CD4-positive, alpha-beta T cell treated with Interleukin-2 at 100 ng/mL for 4 hours (primary cell): ENCODE measurements around the gene LVRN.
A peak's percentile ranks its signal among the peaks of the same experiment; 100 is the strongest.

Experiments used
- DNase-seq: peaks from one replicate; pipeline ENCODE4 v3.0.0-alpha.2; 2020; ENCODE audit warnings: low spot score

Gene LVRN

GRCh38 chr5:116025866-116026265 lies 63.6 kb downstream of the LVRN start:
- DNase-seq: no peak

GRCh38 chr5:116032094-116032517 lies 69.8 kb downstream of the LVRN start, which contains the start of gene ARL14EPL:
Gene ARL14EPL, plus strand, starts transcription at chr5:116032472. Its CDS starts 18,994 bp downstream, at chr5:116051466.
- no peak for DNase-seq

GRCh38 chr5:116032991-116033390 lies 70.7 kb downstream of the LVRN start:
- DNase-seq: no peak

- no peak for DNase-seq
Measured at GRCh38 chr5:116035123-116035522, 72.8 kb downstream of the LVRN start.

- DNase-seq: no peak
Measured at GRCh38 chr5:116037236-116037822, 75.1 kb downstream of the LVRN start.

GRCh38 chr5:116038817-116039216 lies 76.5 kb downstream of the LVRN start:
- DNase-seq: no peak

DNA sequence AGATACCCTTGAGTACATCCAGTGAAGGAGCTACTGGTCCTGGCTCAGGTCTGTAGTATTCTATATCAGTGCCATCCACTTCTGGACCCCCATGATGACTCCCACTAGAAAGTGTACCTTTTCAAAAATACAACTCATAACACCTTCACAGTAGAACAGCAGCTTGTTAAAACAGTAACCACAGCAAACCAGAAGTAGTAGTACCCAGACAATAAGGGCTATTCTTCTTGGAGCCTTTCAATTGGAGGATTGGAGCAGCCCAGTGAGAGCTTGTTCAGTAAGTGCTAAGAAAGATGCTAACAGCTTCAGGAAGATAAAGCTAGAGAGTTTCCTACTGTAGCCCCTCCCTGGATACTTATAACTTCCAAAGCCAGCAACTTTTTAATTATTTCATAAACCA lies 80.1 kb downstream of the LVRN start:
- DNase-seq: no peak

GRCh38 chr5:116044073-116044472 lies 81.8 kb downstream of the LVRN start:
- no peak for DNase-seq

- DNase-seq: no peak
Measured at GRCh38 chr5:116045821-116046220, 83.5 kb downstream of the LVRN start.

GRCh38 chr5:116046261-116046660 lies 84.0 kb downstream of the LVRN start:
- no peak for DNase-seq

DNA sequence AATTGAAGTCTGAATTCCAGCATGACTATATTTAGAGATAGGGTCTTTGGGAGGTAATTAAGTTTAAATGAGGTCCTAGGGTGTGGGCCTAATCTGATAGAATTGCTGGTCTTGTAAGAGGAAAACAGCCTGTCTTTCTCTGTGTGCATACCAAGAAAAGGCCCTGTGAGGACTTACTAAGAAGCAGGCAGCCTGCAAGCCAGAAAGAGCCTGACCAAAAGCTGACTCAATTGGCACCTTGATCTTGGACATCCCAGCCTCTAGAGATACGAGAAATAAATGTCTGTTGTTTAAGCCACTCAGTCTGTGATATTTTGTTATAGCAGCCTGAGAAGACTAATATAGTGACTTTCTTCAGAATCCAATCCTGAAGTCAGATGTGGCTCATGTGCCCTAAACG lies 84.5 kb downstream of the LVRN start:
- DNase-seq: no peak

DNA sequence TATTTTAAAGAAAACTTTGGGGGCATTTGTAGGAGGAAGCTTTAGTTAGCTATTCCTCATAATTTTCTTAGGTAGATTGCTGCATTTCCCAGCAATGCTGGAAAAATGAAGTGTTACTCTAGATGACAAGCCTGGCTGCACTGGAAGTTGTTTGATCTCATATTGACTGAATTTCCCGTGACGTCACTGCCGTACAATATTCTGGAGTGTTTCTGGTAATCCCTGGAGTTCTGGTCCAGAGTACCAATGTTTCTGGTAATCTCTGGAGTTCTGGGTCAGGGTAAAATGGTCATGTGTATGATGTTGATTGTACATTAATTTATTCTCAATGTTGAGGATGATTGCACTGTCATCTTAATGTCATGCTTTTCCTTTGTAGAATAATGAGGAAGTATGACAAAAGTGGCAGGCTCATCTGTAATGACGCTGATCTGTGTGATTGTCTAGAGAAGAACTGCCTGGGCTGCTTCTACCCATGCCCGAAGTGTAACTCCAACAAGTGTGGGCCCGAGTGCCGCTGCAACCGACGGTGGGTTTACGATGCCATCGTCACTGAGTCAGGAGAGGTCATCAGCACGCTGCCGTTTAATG lies 96.2 kb downstream of the LVRN start:
- DNase-seq: no peak

- DNase-seq: no peak
Measured at GRCh38 chr5:116062352-116062751, 100.1 kb downstream of the LVRN start.

DNA sequence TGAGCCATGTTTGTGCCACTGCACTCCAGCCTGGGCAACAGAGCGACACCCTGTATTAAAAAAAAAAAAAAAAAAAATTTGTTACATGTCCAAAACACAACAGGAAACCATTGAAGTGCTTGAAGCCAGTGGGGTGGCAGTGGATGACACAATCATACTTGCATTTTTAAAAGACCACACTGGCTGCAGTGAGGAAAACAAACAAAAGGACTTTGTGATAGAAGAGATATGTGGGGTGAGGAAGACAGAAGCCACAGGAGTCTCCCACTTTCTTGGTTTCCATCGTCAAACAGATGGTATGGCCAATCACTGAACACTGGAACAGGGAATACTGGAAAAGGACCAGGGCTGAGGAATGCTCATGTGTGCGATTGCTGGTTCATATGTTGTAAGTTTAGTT lies 101.7 kb downstream of the LVRN start:
- no peak for DNase-seq

- DNase-seq: peak; percentile 64
Measured at GRCh38 chr5:116068028-116068632, 105.9 kb downstream of the LVRN start.

GRCh38 chr5:116071211-116071610 lies 108.9 kb downstream of the LVRN start:
- DNase-seq: no peak

- no peak for DNase-seq
Measured at GRCh38 chr5:116075191-116075831, 113.0 kb downstream of the LVRN start.

DNA sequence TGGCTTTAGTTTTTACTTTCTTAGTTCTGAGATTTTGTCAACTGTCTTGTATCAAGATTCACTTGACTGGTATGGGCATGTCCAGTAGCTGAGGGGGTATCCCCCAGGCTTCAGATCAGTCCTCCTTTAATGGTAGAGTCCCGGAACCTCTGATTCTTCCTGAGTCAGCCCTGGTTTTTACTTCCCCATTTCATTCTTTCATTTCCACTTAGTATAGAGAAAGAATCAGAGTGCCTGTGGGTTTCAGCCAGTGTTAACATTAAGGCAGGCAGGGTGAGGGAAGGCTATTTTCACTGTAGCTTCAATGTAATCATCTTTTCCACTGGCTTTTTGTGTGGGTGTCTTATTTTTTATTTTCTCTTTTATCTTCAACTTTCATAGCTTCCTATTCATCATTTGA lies 114.2 kb downstream of the LVRN start:
- no peak for DNase-seq
